ENCODE results near the gene CTBP2.

Gene CTBP2

GRCh38 chr10:125124907-125125306 is 35.5 kb downstream of the CTBP2 start:
- no peak for DNase-seq

- no peak for DNase-seq
Observed at GRCh38 chr10:125124115-125124487, 36.3 kb downstream of the CTBP2 start.

GRCh38 chr10:125123476-125124114 is 36.8 kb downstream of the CTBP2 start:
- DNase-seq = no peak

- DNase-seq = no peak
Observed at GRCh38 chr10:125122566-125122965, 37.8 kb downstream of the CTBP2 start.

GRCh38 chr10:125121003-125121402 is 39.4 kb downstream of the CTBP2 start:
- no peak for DNase-seq

GRCh38 chr10:125120053-125120710 is 40.2 kb downstream of the CTBP2 start:
- no peak for DNase-seq

- no peak for DNase-seq
Observed at GRCh38 chr10:125118701-125119100, 41.7 kb downstream of the CTBP2 start.

GRCh38 chr10:125118011-125118611 is 42.3 kb downstream of the CTBP2 start:
- DNase-seq = no peak

- no peak for DNase-seq
Observed at GRCh38 chr10:125116652-125117310, 43.6 kb downstream of the CTBP2 start.

- DNase-seq = no peak
Observed at GRCh38 chr10:125116041-125116649, 44.2 kb downstream of the CTBP2 start.

GRCh38 chr10:125115409-125115808 is 45.0 kb downstream of the CTBP2 start:
- no peak for DNase-seq

GRCh38 chr10:125114761-125115391 is 45.5 kb downstream of the CTBP2 start:
- no peak for DNase-seq

- DNase-seq = no peak
Observed at GRCh38 chr10:125113691-125114371, 46.5 kb downstream of the CTBP2 start.

GRCh38 chr10:125112697-125113494 is 47.5 kb downstream of the CTBP2 start:
- no peak for DNase-seq

GRCh38 chr10:125111118-125111727 is 49.1 kb downstream of the CTBP2 start:
- no peak for DNase-seq

GRCh38 chr10:125107965-125108580 is 52.3 kb downstream of the CTBP2 start:
- no peak for DNase-seq

- no peak for DNase-seq
Observed at GRCh38 chr10:125107166-125107949, 53.0 kb downstream of the CTBP2 start.

- no peak for DNase-seq
Observed at GRCh38 chr10:125106586-125106985, 53.8 kb downstream of the CTBP2 start.

GRCh38 chr10:125105706-125106255 is 54.6 kb downstream of the CTBP2 start:
- DNase-seq = no peak
